Esophagus squamous epithelium (tissue), 5 donors: Measurements from ENCODE around the gene HEATR1. TPM values are rescaled to one million over a fixed set of nuclear protein-coding genes. Genes with fewer than 3 reads are reported as not detected.

Source experiments
- DNase-seq: peaks from one replicate; lab custom pipeline; 2025; lab: John Stamatoyannopoulos, UW
- H3K27ac ChIP-seq, 4 donors: fragments of 200-600 bp; sonication (generic); one replicate each; pipeline ENCODE4 v1.5.1; 2016 to 2019; ENCODE audit warnings: mild to moderate bottlenecking in 1 of 4
- H3K27me3 ChIP-seq, 4 donors: fragments of 200-600 bp; sonication (generic); 1 replicate in 3 of 4; 2 replicates in 1 of 4; pipeline versions ENCODE4 v1.5.1 to v1.6.0; 2017 to 2021; ENCODE audit warnings: antibody characterized with exemption in 1 of 4
- H3K36me3 ChIP-seq, 3 donors: fragments of 200-600 bp; sonication (generic); one replicate each; pipeline ENCODE4 v1.5.1; 2016 to 2019
- H3K4me1 ChIP-seq, 3 donors: fragments of 200-600 bp; sonication (generic); one replicate each; pipeline ENCODE4 v1.5.1; 2017 to 2019
- H3K4me3 ChIP-seq, 4 donors: fragments of 200-600 bp; sonication (generic); 1 replicate in 3 of 4; 2 replicates in 1 of 4; pipeline ENCODE4 v1.5.1; 2016 to 2019; ENCODE audit warnings: mild to moderate bottlenecking in 2 of 4, moderate library complexity in 1 of 4
- H3K9me3 ChIP-seq, 3 donors: fragments of 200-600 bp; sonication (generic); one replicate each; pipeline ENCODE4 v1.5.1; 2016 to 2019
- POLR2A ChIP-seq, 4 donors: fragments of 450-650 bp; IDR thresholded peaks; one replicate each; pipeline ENCODE4 v1.6.1; 2017; ENCODE audit warnings: antibody characterized with exemption in 4 of 4, mild to moderate bottlenecking in 4 of 4, moderate library complexity in 3 of 4
- WGBS, 2 donors: methylation state at CpG; one replicate each; pipeline ENCODE4 v1.1.5; 2018; 5-methylcytosine and 5-hydroxymethylcytosine counted together
- intact Hi-C: fragments of 100-400 bp; cut with DNase I; formaldehyde crosslinking; loops from one replicate; pipeline ENCODE4 v1.15.0; 2022
- total RNA-seq, 4 donors: library from RNA; depleted of rRNA; stranded (reverse); fragments of >200 nt; gene quantifications; one replicate each; pipeline ENCODE4 v1.1.0, GENCODE V29; 2016
- TF ChIP-seq, protein P1 (sequence below), 6 experiments: fragments of 450-650 bp in 4 of 6; fragments of 200-600 bp in 2 of 6; sonication (generic) in 2 of 6; IDR thresholded peaks; one replicate each; pipeline ENCODE4 v1.5.1; 2016 to 2019; ENCODE audit warnings: antibody characterized with exemption in 6 of 6, mild to moderate bottlenecking in 4 of 6, moderate library complexity in 4 of 6
- donor health status: DM: yes; HTN: yes; CAD: no.

HEATR1 gene
- total RNA-seq, 4 donors from 2014 or later: 12.4 to 38.9 (median 23.9) TPM

DNA sequence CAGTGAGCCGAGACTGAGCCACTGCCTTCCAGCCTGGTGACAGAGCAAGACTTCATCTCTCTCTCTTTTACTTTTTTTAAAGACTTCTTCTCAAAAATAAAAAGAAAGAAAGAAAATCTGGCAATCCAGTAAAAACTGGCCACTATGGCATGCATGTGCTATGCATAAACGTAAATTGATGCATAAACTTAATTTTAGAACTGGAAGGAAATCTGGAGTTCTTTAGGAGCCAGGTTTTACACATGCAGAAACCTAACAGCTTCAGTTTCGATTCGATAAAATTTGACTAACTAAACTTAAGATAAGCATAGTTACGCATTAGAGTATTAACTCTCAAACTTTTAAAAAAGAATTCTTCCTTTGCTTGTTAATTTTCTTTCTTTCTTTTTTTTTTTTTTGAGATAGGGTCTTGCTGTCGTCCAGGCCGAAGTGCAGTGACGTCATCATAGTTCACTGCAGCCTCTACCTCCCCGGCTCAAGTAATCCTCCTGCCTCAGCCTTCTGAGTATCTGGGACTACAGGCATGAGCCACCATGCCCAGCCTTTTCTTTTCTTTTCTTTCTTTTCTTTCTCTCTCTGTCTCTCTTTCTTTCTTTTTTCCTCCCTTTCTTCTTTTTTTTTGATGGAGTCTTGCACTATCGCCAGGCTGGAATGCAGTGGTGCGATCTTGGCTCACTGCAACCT lies 92.4 kb downstream of the HEATR1 start:
- TF ChIP-seq POLR2A (IDR thresholded peaks at IDR 0.05): no peak
- TF ChIP-seq, protein P1, sequence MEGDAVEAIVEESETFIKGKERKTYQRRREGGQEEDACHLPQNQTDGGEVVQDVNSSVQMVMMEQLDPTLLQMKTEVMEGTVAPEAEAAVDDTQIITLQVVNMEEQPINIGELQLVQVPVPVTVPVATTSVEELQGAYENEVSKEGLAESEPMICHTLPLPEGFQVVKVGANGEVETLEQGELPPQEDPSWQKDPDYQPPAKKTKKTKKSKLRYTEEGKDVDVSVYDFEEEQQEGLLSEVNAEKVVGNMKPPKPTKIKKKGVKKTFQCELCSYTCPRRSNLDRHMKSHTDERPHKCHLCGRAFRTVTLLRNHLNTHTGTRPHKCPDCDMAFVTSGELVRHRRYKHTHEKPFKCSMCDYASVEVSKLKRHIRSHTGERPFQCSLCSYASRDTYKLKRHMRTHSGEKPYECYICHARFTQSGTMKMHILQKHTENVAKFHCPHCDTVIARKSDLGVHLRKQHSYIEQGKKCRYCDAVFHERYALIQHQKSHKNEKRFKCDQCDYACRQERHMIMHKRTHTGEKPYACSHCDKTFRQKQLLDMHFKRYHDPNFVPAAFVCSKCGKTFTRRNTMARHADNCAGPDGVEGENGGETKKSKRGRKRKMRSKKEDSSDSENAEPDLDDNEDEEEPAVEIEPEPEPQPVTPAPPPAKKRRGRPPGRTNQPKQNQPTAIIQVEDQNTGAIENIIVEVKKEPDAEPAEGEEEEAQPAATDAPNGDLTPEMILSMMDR (IDR thresholded peaks at IDR 0.05): no peak
- Histone ChIP-seq H3K27me3 (no peaks in the 10 kb centered on the region), H3K9me3 (no peaks in the 10 kb centered on the region), H3K4me1 (peaks cover 7 to 35% (median 8%) of the 10 kb centered on the region in 3 donors), H3K27ac (no peak overlapping the region), H3K36me3 (no peaks in the 10 kb centered on the region), H3K4me3 (no peak overlapping the region)
- 89 to 92% methylated on average over 11 of the region's 11 CpGs for WGBS, 2 donors
- DNase-seq: no peak
- intact Hi-C loops: no loop called here

DNA sequence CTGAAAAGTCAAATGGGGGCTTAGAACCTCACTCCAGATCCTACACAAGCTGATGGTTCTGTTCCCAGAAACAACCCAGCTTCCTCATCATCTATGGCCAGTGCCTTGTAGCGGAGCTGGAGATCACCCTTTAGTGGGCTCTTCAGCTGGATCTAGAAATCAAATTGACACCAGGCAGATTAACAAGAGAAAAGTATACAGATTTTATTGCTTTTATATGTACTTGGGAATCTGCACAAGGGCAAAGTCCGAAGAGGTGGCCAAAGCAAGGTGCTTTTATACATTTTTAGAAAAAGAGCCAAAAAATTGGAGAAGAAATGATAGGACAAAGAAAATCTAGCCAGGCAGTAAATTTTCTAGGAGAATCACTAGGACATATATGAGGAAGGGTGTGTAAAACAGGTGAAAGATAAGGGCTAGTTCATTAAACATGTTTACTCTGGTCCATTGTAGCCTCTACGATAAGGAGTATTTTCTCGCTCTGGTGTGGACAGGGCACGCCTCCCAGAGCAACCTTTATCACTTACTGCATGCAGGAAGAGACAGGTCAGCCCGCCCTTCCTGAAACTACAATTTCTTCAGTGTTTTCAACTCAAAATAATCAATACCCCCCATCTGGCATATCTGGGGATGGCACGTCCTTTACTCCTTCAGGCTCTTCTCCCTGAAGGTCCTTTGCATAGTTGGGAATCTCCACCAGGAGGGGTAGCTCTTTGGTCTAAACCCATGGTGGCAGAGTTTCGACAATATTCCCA lies 94.5 kb downstream of the HEATR1 start:
- no peak for DNase-seq
- intact Hi-C loops: no loop called here
- H3K36me3 ChIP-seq: no peaks in the 10 kb centered on the region

DNA sequence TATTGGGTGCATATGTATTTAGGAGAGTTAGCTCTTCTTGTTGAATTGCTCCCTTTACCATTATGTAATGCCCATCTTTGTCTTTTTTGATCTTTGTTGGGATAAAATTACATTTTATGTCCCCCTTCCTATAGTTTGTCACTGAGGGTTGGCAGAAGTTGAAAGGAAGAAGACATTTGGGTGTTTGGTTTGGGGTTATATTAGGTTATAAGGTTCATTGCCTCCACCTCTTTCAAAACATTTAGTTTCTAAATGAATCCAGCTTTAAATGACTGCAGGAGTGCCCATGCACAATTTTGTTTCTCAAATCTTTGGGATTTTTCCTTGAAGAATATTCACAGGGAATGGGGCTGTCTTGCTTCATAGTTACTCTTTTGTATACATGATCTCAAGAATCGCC lies 95.1 kb downstream of the HEATR1 start:
- H3K27ac ChIP-seq: no peak overlapping the region
- no peak for DNase-seq
- no peaks in the 10 kb centered on the region for H3K27me3 ChIP-seq
- WGBS, 2 donors: 90 to 91% methylated on average over 1 of the region's 1 CpG
- H3K4me1 ChIP-seq: peaks cover 0 to 11% (median 4%) of the 10 kb centered on the region in 3 donors
- intact Hi-C loops: no loop called here
- no peaks in the 10 kb centered on the region for H3K9me3 ChIP-seq
- no peak overlapping the region for H3K4me3 ChIP-seq
- no peak for TF ChIP-seq POLR2A (IDR thresholded peaks at IDR 0.05)
- TF ChIP-seq, protein P1 (IDR thresholded peaks at IDR 0.05): no peak
- no peaks in the 10 kb centered on the region for H3K36me3 ChIP-seq

More for the DNA sequence above, 94.5 kb downstream of the HEATR1 start:
- H3K27me3 ChIP-seq: no peaks in the 10 kb centered on the region
- H3K4me3 ChIP-seq: no peak overlapping the region
- H3K9me3 ChIP-seq: no peaks in the 10 kb centered on the region
- H3K27ac ChIP-seq: no peak overlapping the region
- WGBS, 2 donors: 83 to 92% methylated on average over 7 to 8 of the region's 8 CpGs
- peaks cover 0 to 15% (median 4%) of the 10 kb centered on the region in 3 donors for H3K4me1 ChIP-seq
- TF ChIP-seq, protein P1 (IDR thresholded peaks at IDR 0.05): no peak
- TF ChIP-seq POLR2A (IDR thresholded peaks at IDR 0.05): no peak

DNA sequence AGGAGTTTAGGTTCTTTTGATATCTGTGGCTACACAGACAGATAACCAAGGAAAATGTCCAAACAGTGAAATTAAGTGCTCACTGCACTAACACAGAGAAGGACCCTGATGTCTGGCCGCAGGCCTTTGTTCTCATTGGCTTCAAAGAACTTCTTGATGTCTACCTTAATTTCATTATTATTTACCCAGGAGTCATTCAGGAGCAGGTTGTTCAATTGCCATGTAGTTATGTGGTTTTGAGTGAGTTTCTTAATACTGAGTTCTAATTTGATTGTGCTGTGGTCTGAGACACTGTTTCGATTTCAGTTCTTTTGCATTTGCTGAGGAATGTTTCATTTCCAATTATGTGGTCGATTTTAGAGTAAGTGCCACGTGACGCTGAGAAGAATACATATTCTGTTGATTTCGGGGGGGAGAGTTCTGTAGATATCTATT lies 95.7 kb downstream of the HEATR1 start:
- H3K27ac ChIP-seq: no peak overlapping the region
- H3K27me3 ChIP-seq: no peaks in the 10 kb centered on the region
- H3K9me3 ChIP-seq: no peaks in the 10 kb centered on the region
- WGBS, 2 donors: 67 to 89% methylated on average over 6 of the region's 6 CpGs
- peaks cover 0 to 11% (median 4%) of the 10 kb centered on the region in 3 donors for H3K4me1 ChIP-seq
- intact Hi-C loops: no loop called here
- no peaks in the 10 kb centered on the region for H3K36me3 ChIP-seq
- DNase-seq: no peak
- TF ChIP-seq, protein P1 (IDR thresholded peaks at IDR 0.05): no peak
- no peak for TF ChIP-seq POLR2A (IDR thresholded peaks at IDR 0.05)
- H3K4me3 ChIP-seq: no peak overlapping the region
